Prostate gland (tissue), 2 donors: ENCODE results near the gene AK4. TPM values are rescaled to one million over a fixed set of nuclear protein-coding genes. Genes with fewer than 3 reads are reported as not detected.
A peak's percentile ranks its signal among the peaks of the same experiment; 100 is the strongest.

Experiments used
- DNase-seq: peaks from one replicate; pipeline ENCODE4 v3.0.0-alpha.2; 2019; ENCODE audit warnings: low spot score
- H3K27ac ChIP-seq, 2 donors: fragments of 200-600 bp; sonication (generic); 2 replicates each; pipeline ENCODE4 v1.5.1; 2017 to 2019
- H3K27me3 ChIP-seq: fragments of 200-600 bp; sonication (generic); replicated peaks from 2 replicates; pipeline ENCODE4 v1.5.1; 2019; ENCODE audit not compliant: insufficient read depth
- H3K36me3 ChIP-seq, 2 donors: fragments of 200-600 bp; sonication (generic); 1 replicate in 1 of 2; 2 replicates in 1 of 2; pipeline versions ENCODE4 v1.5.1 to v1.8.1; 2017 to 2019
- H3K4me1 ChIP-seq: fragments of 200-600 bp; sonication (generic); replicated peaks from 2 replicates; pipeline ENCODE4 v1.5.1; 2019
- H3K4me3 ChIP-seq, 2 donors: fragments of 200-600 bp; sonication (generic); 2 replicates each; pipeline ENCODE4 v1.5.1; 2017 to 2019
- H3K9me3 ChIP-seq: fragments of 200-600 bp; sonication (generic); 2 replicates; pipeline ENCODE4 v1.5.1; 2017
- CTCF ChIP-seq, 4 experiments: fragments of 200-600 bp in 2 of 4; fragments of 450-650 bp in 2 of 4; sonication (generic) in 2 of 4; IDR thresholded peaks; 1 replicate in 3 of 4; 2 replicates in 1 of 4; pipeline ENCODE4 v1.5.1; 2016 to 2019; ENCODE audit warnings: antibody characterized with exemption in 4 of 4, mild to moderate bottlenecking in 2 of 4, moderate library complexity in 2 of 4
- POLR2A ChIP-seq: fragments of 450-650 bp; IDR thresholded peaks from one replicate; pipeline ENCODE4 v1.6.1; 2016; ENCODE audit warnings: antibody characterized with exemption, mild to moderate bottlenecking
- POLR2AphosphoS5 ChIP-seq: sonication (generic); formaldehyde crosslinking; IDR thresholded peaks from one replicate; pipeline ENCODE4 v1.6.1; 2017; ENCODE audit warnings: antibody characterized with exemption
- WGBS: methylation state at CpG from one replicate; pipeline ENCODE4 v1.1.5; 2018; 5-methylcytosine and 5-hydroxymethylcytosine counted together
- intact Hi-C: fragments of 100-400 bp; cut with DNase I; formaldehyde crosslinking; loops from one replicate; pipeline ENCODE4 v1.14.2; 2022
- total RNA-seq, 2 donors: library from RNA; depleted of rRNA; stranded (reverse); fragments of >200 nt; gene quantifications; one replicate each; pipeline ENCODE4 v1.1.0, GENCODE V29; 2016

AK4 gene
- total RNA-seq, 2 donors from 2014 or later: 46.5 to 63.1 TPM

- H3K27ac ChIP-seq: no peak overlapping the region
Observed at GRCh38 chr1:65166572-65167305, 18.7 kb downstream of the AK4 start.

GRCh38 chr1:65167586-65168242, 19.7 kb downstream of the AK4 start:
- DNase-seq: no peak

More at GRCh38 chr1:65166572-65167305, 18.7 kb downstream of the AK4 start:
- TF ChIP-seq POLR2AphosphoS5 (no peak), POLR2A (no peak), CTCF (IDR thresholded peaks at IDR 0.05) (no peak)
- H3K4me3 ChIP-seq: no peak overlapping the region
- no peaks in the 10 kb centered on the region for H3K36me3 ChIP-seq
- 94% methylated on average over 7 of the region's 7 CpGs for WGBS
- H3K27me3 ChIP-seq: no peaks in the 10 kb centered on the region
- no peaks in the 10 kb centered on the region for H3K4me1 ChIP-seq
- H3K9me3 ChIP-seq: no peaks in the 10 kb centered on the region
- DNase-seq: no peak
- intact Hi-C loops: no loop called here

GRCh38 chr1:65168867-65169266, 20.9 kb downstream of the AK4 start:
- no peak for TF ChIP-seq POLR2A
- TF ChIP-seq POLR2AphosphoS5: no peak
- TF ChIP-seq CTCF (IDR thresholded peaks at IDR 0.05): no peak
- H3K27ac ChIP-seq: no peak overlapping the region
- 90% methylated on average over 4 of the region's 4 CpGs for WGBS
- H3K4me1 ChIP-seq: no peaks in the 10 kb centered on the region
- H3K27me3 ChIP-seq: no peaks in the 10 kb centered on the region
- H3K4me3 ChIP-seq: no peak overlapping the region
- no peaks in the 10 kb centered on the region for H3K36me3 ChIP-seq
- intact Hi-C loops: no loop called here
- DNase-seq: no peak
- no peaks in the 10 kb centered on the region for H3K9me3 ChIP-seq

More at GRCh38 chr1:65167586-65168242, 19.7 kb downstream of the AK4 start:
- Histone ChIP-seq H3K9me3 (no peaks in the 10 kb centered on the region), H3K4me1 (no peaks in the 10 kb centered on the region), H3K27me3 (no peaks in the 10 kb centered on the region), H3K4me3 (no peak overlapping the region), H3K27ac (no peak overlapping the region), H3K36me3 (no peaks in the 10 kb centered on the region)
- 91% methylated on average over 5 of the region's 5 CpGs for WGBS
- intact Hi-C loops: no loop called here
- TF ChIP-seq POLR2A (no peak), POLR2AphosphoS5 (no peak), CTCF (IDR thresholded peaks at IDR 0.05) (no peak)

GRCh38 chr1:65170511-65171142, 22.6 kb downstream of the AK4 start:
- Histone ChIP-seq H3K9me3 (no peaks in the 10 kb centered on the region), H3K27me3 (no peaks in the 10 kb centered on the region), H3K4me3 (no peak overlapping the region), H3K36me3 (no peaks in the 10 kb centered on the region), H3K27ac (peak overlapping the region; percentile 80 to 82), H3K4me1 (no peaks in the 10 kb centered on the region)
- TF ChIP-seq CTCF (IDR thresholded peaks at IDR 0.05): no peak
- TF ChIP-seq POLR2AphosphoS5: peak; percentile 94
- TF ChIP-seq POLR2A: peak; percentile 30
- intact Hi-C loops: no loop called here
- WGBS: 17% methylated on average over 10 of the region's 10 CpGs
- peak; percentile 86 for DNase-seq
